Activated CD4-positive, alpha-beta T cell treated with anti-CD3 and anti-CD28 coated beads, Interleukin-2, amount 10 ng/mL, durations not matched to agents 24 days and 14 days (primary cell): ENCODE results near the gene NTSR1. TPM values are rescaled to one million over a fixed set of nuclear protein-coding genes. Genes with fewer than 3 reads are reported as not detected.
A peak's percentile ranks its signal among the peaks of the same experiment; 100 is the strongest.

Experiments
- DNase-seq: peaks from one replicate; pipeline ENCODE4 v3.0.0; 2022
- H3K27ac Mint-ChIP-seq: one replicate; pipeline ENCODE4 v1.8.0; 2022; ENCODE audit warnings: mild to moderate bottlenecking, mixed read lengths
- H3K27me3 Mint-ChIP-seq: one replicate; pipeline ENCODE4 v1.8.0; 2022; ENCODE audit warnings: mixed read lengths
- H3K36me3 Mint-ChIP-seq: one replicate; pipeline ENCODE4 v1.8.0; 2022; ENCODE audit warnings: low read depth, mild to moderate bottlenecking, mixed read lengths
- H3K4me1 Mint-ChIP-seq: one replicate; pipeline ENCODE4 v1.8.0; 2021; ENCODE audit warnings: mixed read lengths
- H3K4me3 Mint-ChIP-seq: one replicate; pipeline ENCODE4 v1.8.0; 2022; ENCODE audit warnings: mild to moderate bottlenecking, moderate library complexity, mixed read lengths
- H3K9me3 Mint-ChIP-seq: one replicate; pipeline ENCODE4 v1.8.0; 2021; ENCODE audit warnings: mixed read lengths
- intact Hi-C: fragments of 100-400 bp; cut with micrococcal nuclease; formaldehyde crosslinking; loops from one replicate; pipeline ENCODE4 v1.15.1; 2023
- total RNA-seq: library from RNA; stranded (reverse); gene quantifications from 2 replicates; pipeline ENCODE4 v1.2.3, GENCODE V29; 2022

Gene NTSR1
- total RNA-seq, 1 donor from 2014 or later: not detected

DNA sequence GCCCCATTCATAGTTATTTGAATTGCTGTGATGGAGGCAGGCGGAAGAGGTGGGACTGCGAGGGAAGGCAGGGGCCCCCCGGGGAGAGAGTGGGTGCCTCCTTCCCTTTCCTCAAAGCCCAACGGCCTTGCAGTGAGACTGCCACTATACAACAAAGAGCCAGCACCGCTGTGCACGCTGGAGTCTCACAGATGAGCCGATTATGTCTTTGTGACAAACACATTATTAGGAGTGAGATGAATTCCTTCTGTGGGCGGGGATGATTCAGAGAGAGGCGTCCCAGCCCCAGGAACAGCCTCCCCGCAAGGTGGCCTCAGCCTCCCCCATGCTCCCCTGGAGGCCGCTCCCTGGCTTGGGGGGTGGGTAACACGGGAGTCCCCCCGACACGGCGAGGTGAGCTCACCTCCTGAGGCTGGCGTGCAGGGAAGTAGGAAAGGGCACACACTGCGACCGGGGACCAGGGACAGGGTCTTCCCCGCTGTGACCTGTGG lies 26.7 kb downstream of the NTSR1 start:
- Mint-ChIP-seq H3K36me3 (no peaks in the 10 kb centered on the region), H3K27ac (no peak overlapping the region), H3K27me3 (peaks cover 26% of the 10 kb centered on the region), H3K4me3 (no peak overlapping the region), H3K9me3 (no peaks in the 10 kb centered on the region), H3K4me1 (peaks cover 35% of the 10 kb centered on the region)
- no peak for DNase-seq
- intact Hi-C loops: no loop called here

- intact Hi-C loops: no loop called here
- Mint-ChIP-seq H3K4me3 (no peak overlapping the region), H3K27ac (no peak overlapping the region), H3K4me1 (peaks cover 38% of the 10 kb centered on the region), H3K9me3 (no peaks in the 10 kb centered on the region), H3K36me3 (no peaks in the 10 kb centered on the region), H3K27me3 (peaks cover 21% of the 10 kb centered on the region)
- DNase-seq: no peak
These were observed 27.4 kb downstream of the NTSR1 start for GRCh38 chr20:62736026-62736406.

DNA sequence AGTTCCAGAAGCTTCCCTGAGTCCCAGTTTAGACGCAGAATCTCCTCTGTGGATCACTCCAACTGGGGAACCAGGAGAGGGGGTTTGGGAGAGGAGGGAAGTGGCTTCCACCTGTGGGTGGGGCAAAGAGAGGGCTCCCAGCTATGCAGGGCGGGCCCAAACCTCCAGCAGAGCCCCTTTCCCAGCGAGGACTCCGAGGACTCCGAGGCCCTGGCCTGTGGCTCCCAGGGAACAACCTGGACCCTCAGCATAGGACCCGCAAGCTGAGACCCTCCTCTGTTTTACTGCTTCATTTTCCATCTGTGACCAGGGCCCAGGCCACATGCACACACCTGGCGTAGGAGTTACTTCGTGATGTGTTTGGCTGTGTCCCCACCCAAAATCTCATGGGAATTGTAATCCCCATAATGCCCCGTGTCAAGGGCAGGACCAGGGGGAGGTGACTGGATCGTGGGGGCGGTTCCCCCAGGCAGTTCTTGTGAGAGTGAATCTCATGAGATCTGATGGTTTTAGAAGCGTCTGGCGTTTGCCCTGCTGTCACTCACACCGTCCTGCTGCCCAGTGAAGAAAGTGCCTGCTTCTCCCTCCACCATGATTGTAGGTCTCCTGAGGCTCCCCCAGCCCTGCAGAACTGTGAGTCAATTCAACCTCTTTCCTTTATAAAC lies 27.9 kb downstream of the NTSR1 start:
- Mint-ChIP-seq H3K27ac (no peak overlapping the region), H3K4me1 (peaks cover 40% of the 10 kb centered on the region), H3K9me3 (no peaks in the 10 kb centered on the region), H3K36me3 (no peaks in the 10 kb centered on the region), H3K27me3 (peaks cover 21% of the 10 kb centered on the region), H3K4me3 (no peak overlapping the region)
- intact Hi-C loops: no loop called here
- no peak for DNase-seq

GRCh38 chr20:62737271-62737811 lies 28.7 kb downstream of the NTSR1 start:
- intact Hi-C loops: no loop called here
- Mint-ChIP-seq H3K4me3 (no peak overlapping the region), H3K27ac (no peak overlapping the region)

GRCh38 chr20:62738025-62738881 lies 29.6 kb downstream of the NTSR1 start:
- Mint-ChIP-seq H3K36me3 (no peaks in the 10 kb centered on the region), H3K27ac (no peak overlapping the region), H3K27me3 (peaks cover 13% of the 10 kb centered on the region), H3K4me3 (no peak overlapping the region), H3K9me3 (no peaks in the 10 kb centered on the region), H3K4me1 (peaks cover 33% of the 10 kb centered on the region)
- intact Hi-C loops: no loop called here
- DNase-seq: no peak

More at GRCh38 chr20:62737271-62737811, 28.7 kb downstream of the NTSR1 start:
- no peak for DNase-seq
- peaks cover 42% of the 10 kb centered on the region for H3K4me1 Mint-ChIP-seq
- no peaks in the 10 kb centered on the region for H3K9me3 Mint-ChIP-seq
- H3K27me3 Mint-ChIP-seq: peaks cover 19% of the 10 kb centered on the region
- H3K36me3 Mint-ChIP-seq: no peaks in the 10 kb centered on the region

- Mint-ChIP-seq H3K4me1 (peaks cover 29% of the 10 kb centered on the region), H3K9me3 (no peaks in the 10 kb centered on the region), H3K27ac (no peak overlapping the region), H3K4me3 (no peak overlapping the region), H3K36me3 (no peaks in the 10 kb centered on the region), H3K27me3 (peaks cover 9% of the 10 kb centered on the region)
- no peak for DNase-seq
- intact Hi-C loops: no loop called here
These were observed 30.4 kb downstream of the NTSR1 start for GRCh38 chr20:62739067-62739466.

- Mint-ChIP-seq H3K4me1 (peaks cover 29% of the 10 kb centered on the region), H3K4me3 (peak overlapping the region; percentile 75), H3K36me3 (no peaks in the 10 kb centered on the region), H3K27me3 (peaks cover 9% of the 10 kb centered on the region), H3K27ac (peak overlapping the region; percentile 80), H3K9me3 (no peaks in the 10 kb centered on the region)
- peak; percentile 81 for DNase-seq
- intact Hi-C loops: loop anchor here (1.0 to 5.0 kb wide), 5 partner anchors 18 to 437 kb away; partner anchors contain the start of gene ADRM1
These were observed 31.1 kb downstream of the NTSR1 start for GRCh38 chr20:62739581-62740285.

DNA sequence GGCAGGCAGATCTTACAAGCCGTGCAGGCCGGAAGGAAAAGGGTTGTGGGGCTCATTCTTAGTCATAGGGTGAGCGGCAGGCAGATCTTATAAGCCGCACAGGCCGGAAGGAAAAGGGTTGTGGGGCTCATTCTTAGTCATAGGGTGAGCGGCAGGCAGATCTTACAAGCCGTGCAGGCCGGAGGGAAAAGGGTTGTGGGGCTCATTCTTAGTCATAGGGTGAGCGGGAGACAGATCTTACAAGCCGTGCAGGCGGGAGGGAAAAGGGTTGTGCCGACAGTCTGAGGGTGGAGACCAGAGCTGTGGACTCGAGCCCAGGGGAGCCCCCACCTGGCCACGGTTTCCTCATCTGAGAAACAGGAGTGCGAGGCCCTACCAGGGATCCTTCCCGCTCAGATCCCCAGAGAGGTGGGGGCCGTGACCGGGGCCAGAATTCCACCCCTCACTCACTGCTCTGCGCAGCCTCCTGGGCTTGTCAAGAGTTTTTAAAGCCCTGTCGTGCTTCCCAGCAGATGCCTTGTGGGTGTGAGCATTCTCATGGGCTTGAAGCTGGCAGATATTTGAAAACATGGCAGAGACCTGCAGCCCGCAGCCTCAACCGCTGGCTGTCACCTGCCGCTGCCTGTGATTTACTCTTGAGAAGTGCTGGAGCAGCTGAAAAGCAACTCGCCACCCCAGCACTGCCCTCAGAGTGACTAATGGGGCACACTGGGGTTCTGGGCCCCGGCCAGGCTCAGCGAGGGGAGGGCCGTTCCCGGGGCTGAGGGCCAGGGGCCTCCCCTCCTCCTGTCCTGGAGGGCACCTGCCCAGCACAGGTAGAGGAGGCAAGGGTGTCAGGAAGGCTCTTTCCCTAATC lies 31.9 kb downstream of the NTSR1 start:
- H3K27me3 Mint-ChIP-seq: peaks cover 11% of the 10 kb centered on the region
- intact Hi-C loops: loop anchor here (1.0 to 5.0 kb wide), 5 partner anchors 19 to 438 kb away; partner anchors contain the start of gene ADRM1
- H3K9me3 Mint-ChIP-seq: no peaks in the 10 kb centered on the region
- peaks cover 32% of the 10 kb centered on the region for H3K4me1 Mint-ChIP-seq
- DNase-seq: peak; percentile 96
- H3K27ac Mint-ChIP-seq: peak overlapping the region; percentile 80
- peak overlapping the region; percentile 75 for H3K4me3 Mint-ChIP-seq
- H3K36me3 Mint-ChIP-seq: no peaks in the 10 kb centered on the region

DNA sequence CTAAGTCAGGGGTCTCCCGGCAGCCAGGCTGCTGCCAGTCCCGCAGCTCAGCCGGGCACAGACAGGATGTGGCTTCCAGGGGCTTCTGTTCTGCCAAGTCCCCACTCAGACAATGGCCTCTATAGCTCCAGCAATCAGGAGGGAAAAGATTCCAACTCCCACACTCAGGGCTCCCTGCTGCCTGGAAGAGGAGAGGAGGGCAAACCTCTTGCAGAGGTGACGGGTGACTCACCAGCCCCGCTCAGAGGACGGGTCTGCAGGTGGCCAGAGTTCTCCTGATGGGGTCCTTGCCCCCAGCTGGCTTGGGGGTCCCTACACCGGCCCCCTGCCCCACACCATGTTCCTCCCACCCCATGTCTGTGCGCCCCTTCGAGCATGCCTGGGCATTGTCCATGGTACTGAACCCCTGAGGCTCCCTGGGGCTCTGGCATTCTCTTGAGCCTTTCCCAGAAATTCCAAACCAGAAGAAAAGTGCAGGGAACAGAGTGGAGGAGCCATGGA lies 32.6 kb downstream of the NTSR1 start:
- DNase-seq: no peak
- Mint-ChIP-seq H3K36me3 (no peaks in the 10 kb centered on the region), H3K27ac (no peak overlapping the region), H3K27me3 (peaks cover 12% of the 10 kb centered on the region), H3K9me3 (no peaks in the 10 kb centered on the region), H3K4me1 (peaks cover 32% of the 10 kb centered on the region), H3K4me3 (no peak overlapping the region)
- intact Hi-C loops: loop anchor here (5.0 kb wide), 2 partner anchors 89 to 239 kb away; no protein-coding TSS in a partner anchor

- H3K9me3 Mint-ChIP-seq: no peaks in the 10 kb centered on the region
- peak overlapping the region; percentile 32 for H3K27ac Mint-ChIP-seq
- no peaks in the 10 kb centered on the region for H3K36me3 Mint-ChIP-seq
- no peak overlapping the region for H3K4me3 Mint-ChIP-seq
- no peak for DNase-seq
- intact Hi-C loops: loop anchor here (5.0 kb wide), 2 partner anchors 90 to 240 kb away; no protein-coding TSS in a partner anchor
- H3K27me3 Mint-ChIP-seq: peaks cover 17% of the 10 kb centered on the region
- peaks cover 32% of the 10 kb centered on the region for H3K4me1 Mint-ChIP-seq
These were observed 33.3 kb downstream of the NTSR1 start for GRCh38 chr20:62741701-62742491.

DNA sequence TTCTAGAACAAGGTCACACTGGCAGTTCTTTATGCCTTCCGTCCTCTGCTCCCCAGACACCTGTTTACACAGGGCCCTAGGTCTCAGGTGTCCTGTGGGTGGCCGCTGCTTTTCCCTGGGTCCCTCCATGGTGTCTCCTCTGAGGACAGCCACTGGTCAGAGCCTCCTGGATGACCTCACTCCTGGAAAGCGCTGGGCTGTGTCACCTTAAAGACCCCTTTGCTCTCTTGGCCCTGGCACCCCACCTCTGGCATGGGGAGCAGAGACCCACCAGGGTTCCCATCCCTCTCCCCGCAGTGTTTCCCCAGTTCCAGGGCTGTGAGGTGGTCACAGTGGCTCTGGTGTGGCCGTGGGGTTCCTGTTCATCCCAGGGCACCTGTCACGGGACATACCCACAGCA lies 33.9 kb downstream of the NTSR1 start:
- intact Hi-C loops: loop anchor here (5.0 kb wide), 2 partner anchors 90 to 240 kb away; no protein-coding TSS in a partner anchor
- Mint-ChIP-seq H3K4me1 (peaks cover 32% of the 10 kb centered on the region), H3K9me3 (no peaks in the 10 kb centered on the region), H3K4me3 (no peak overlapping the region), H3K27me3 (peaks cover 19% of the 10 kb centered on the region), H3K27ac (no peak overlapping the region), H3K36me3 (no peaks in the 10 kb centered on the region)
- no peak for DNase-seq
